Testis (tissue), 3 donors: ENCODE measurements around the gene LDAF1. TPM values are rescaled to one million over a fixed set of nuclear protein-coding genes. Genes with fewer than 3 reads are reported as not detected.

Source experiments
- DNase-seq: peaks from one replicate; pipeline ENCODE4 v3.0.0-alpha.2; 2019
- H3K27ac ChIP-seq, 2 donors: fragments of 200-600 bp; sonication (generic); one replicate each; pipeline ENCODE4 v1.5.1; 2019
- H3K27me3 ChIP-seq: fragments of 200-600 bp; sonication (generic); one replicate; pipeline ENCODE4 v1.5.1; 2019
- H3K36me3 ChIP-seq: fragments of 200-600 bp; sonication (generic); one replicate; pipeline ENCODE4 v1.5.1; 2017; ENCODE audit warnings: low read depth; ENCODE audit errors: missing control alignments
- H3K4me1 ChIP-seq: fragments of 200-600 bp; sonication (generic); one replicate; pipeline ENCODE4 v1.5.1; 2019
- H3K4me3 ChIP-seq, 2 donors: fragments of 200-600 bp; sonication (generic); one replicate each; pipeline ENCODE4 v1.5.1; 2017 to 2019
- H3K9me3 ChIP-seq: fragments of 200-600 bp; sonication (generic); one replicate; pipeline ENCODE4 v1.5.1; 2017
- CTCF ChIP-seq, 3 experiments: fragments of 450-650 bp in 2 of 3; fragments of 200-600 bp in 1 of 3; sonication (generic) in 1 of 3; IDR thresholded peaks; one replicate each; pipeline ENCODE4 v1.5.1; 2016 to 2019; ENCODE audit warnings: antibody characterized with exemption in 3 of 3, mild to moderate bottlenecking in 2 of 3, moderate library complexity in 1 of 3
- POLR2A ChIP-seq: fragments of 450-650 bp; IDR thresholded peaks from one replicate; pipeline ENCODE4 v1.6.1; 2017; ENCODE audit warnings: antibody characterized with exemption, mild to moderate bottlenecking, moderate library complexity
- WGBS, 2 donors: methylation state at CpG; one replicate each; pipeline ENCODE4 v1.1.5; 2018; 5-methylcytosine and 5-hydroxymethylcytosine counted together
- intact Hi-C: fragments of 100-400 bp; cut with DNase I; formaldehyde crosslinking; loops from one replicate; pipeline ENCODE4 v1.15.1; 2023; ENCODE audit warnings: low total_unique reads
- polyA plus RNA-seq: library from polyadenylated mRNA; stranded (reverse); fragments of 350-450 nt; fragmentation: Illumina TruSeq; extraction: RNeasy Lipid Tissue Mini Kit (QIAGEN cat#74804); gene quantifications from one replicate; pipeline ENCODE4 v1.2.3, GENCODE V29; 2014; ENCODE audit warnings: low read depth, low replicate concordance; ENCODE audit not compliant: insufficient read depth
- total RNA-seq, 2 donors: library from RNA; depleted of rRNA; stranded (reverse); fragments of >200 nt; gene quantifications; one replicate each; pipeline ENCODE4 v1.2.3, GENCODE V29; 2016

The LDAF1 gene
- total and polyA plus RNA-seq, 3 donors from 2014 or later = 22.8 to 131 (median 54.2) TPM

- Histone ChIP-seq H3K36me3 (no peaks in the 10 kb centered on the region), H3K27ac (no peak overlapping the region), H3K9me3 (no peaks in the 10 kb centered on the region), H3K4me1 (peaks cover 28% of the 10 kb centered on the region), H3K4me3 (no peak overlapping the region), H3K27me3 (no peaks in the 10 kb centered on the region)
- DNase-seq = peak; percentile 70
- 40 to 45% methylated on average over 7 of the region's 7 CpGs for WGBS, 2 donors
- intact Hi-C loops = loop anchor here (10.0 kb wide), 1 partner anchor 392 kb away; no protein-coding TSS in a partner anchor
- TF ChIP-seq POLR2A (no peak), CTCF (IDR thresholded peaks at IDR 0.05) (no peak)
Observed at GRCh38 chr16:21162661-21163151, 4.2 kb downstream of the LDAF1 start.

- Histone ChIP-seq H3K27me3 (no peaks in the 10 kb centered on the region), H3K27ac (no peak overlapping the region), H3K4me1 (peaks cover 22% of the 10 kb centered on the region), H3K36me3 (no peaks in the 10 kb centered on the region), H3K4me3 (no peak overlapping the region), H3K9me3 (no peaks in the 10 kb centered on the region)
- no peak for DNase-seq
- WGBS, 2 donors = 94 to 96% methylated on average over 4 of the region's 4 CpGs
- TF ChIP-seq CTCF (IDR thresholded peaks at IDR 0.05) (no peak), POLR2A (no peak)
- intact Hi-C loops = loop anchor here (10.0 kb wide), 1 partner anchor 391 kb away; no protein-coding TSS in a partner anchor
Observed at GRCh38 chr16:21163576-21163975, 5.1 kb downstream of the LDAF1 start.

- 93 to 96% methylated on average over 7 of the region's 7 CpGs for WGBS, 2 donors
- Histone ChIP-seq H3K4me3 (no peak overlapping the region), H3K4me1 (peaks cover 22% of the 10 kb centered on the region), H3K27me3 (no peaks in the 10 kb centered on the region), H3K9me3 (no peaks in the 10 kb centered on the region), H3K27ac (no peak overlapping the region), H3K36me3 (no peaks in the 10 kb centered on the region)
- no peak for TF ChIP-seq CTCF (IDR thresholded peaks at IDR 0.05)
- no peak for TF ChIP-seq POLR2A
- intact Hi-C loops = loop anchor here (10.0 kb wide), 1 partner anchor 390 kb away; no protein-coding TSS in a partner anchor
- DNase-seq = no peak
Observed at GRCh38 chr16:21164521-21165168, 6.2 kb downstream of the LDAF1 start.

GRCh38 chr16:21166561-21166961 lies 8.1 kb downstream of the LDAF1 start:
- intact Hi-C loops = loop anchor here (10.0 kb wide), 1 partner anchor 388 kb away; no protein-coding TSS in a partner anchor

More at GRCh38 chr16:21166561-21166961, 8.1 kb downstream of the LDAF1 start:
- no peak overlapping the region for H3K4me3 ChIP-seq
- 81 to 88% methylated on average over 9 of the region's 9 CpGs for WGBS, 2 donors
- H3K4me1 ChIP-seq = peaks cover 16% of the 10 kb centered on the region
- no peaks in the 10 kb centered on the region for H3K27me3 ChIP-seq
- no peaks in the 10 kb centered on the region for H3K9me3 ChIP-seq
- no peak for DNase-seq
- TF ChIP-seq POLR2A = no peak
- TF ChIP-seq CTCF (IDR thresholded peaks at IDR 0.05) = no peak
- H3K36me3 ChIP-seq = no peaks in the 10 kb centered on the region
- H3K27ac ChIP-seq = no peak overlapping the region
